Fibroblast of mammary gland (primary cell): ENCODE data around the gene ANKRD62.

Experiments used
- DNase-seq: peaks from one replicate; pipeline ENCODE4 v3.0.0-alpha.2; 2010; ENCODE audit warnings: low read depth
- H3K4me3 ChIP-seq: 2 replicates; pipeline ENCODE4 v1.5.1; 2011; ENCODE audit warnings: low read depth, mild to moderate bottlenecking, low read length, moderate library complexity; ENCODE audit not compliant: control insufficient read depth
- CTCF ChIP-seq: conservative IDR thresholded peaks from 2 replicates; pipeline ENCODE4 v1.5.1; 2011; ENCODE audit warnings: low read depth, low read length, inconsistent platforms; ENCODE audit not compliant: control insufficient read depth, insufficient read depth

ANKRD62 gene

GRCh38 chr18:12059334-12060181, 34.1 kb upstream of the ANKRD62 start:
- no peak for TF ChIP-seq CTCF
- no peak for DNase-seq
- no peak overlapping the region for H3K4me3 ChIP-seq

- DNase-seq, result no peak
- no peak overlapping the region for H3K4me3 ChIP-seq
- TF ChIP-seq CTCF, result no peak
Observed at GRCh38 chr18:12060182-12060870, 33.3 kb upstream of the ANKRD62 start.

GRCh38 chr18:12061685-12062084, 32.0 kb upstream of the ANKRD62 start:
- no peak overlapping the region for H3K4me3 ChIP-seq
- DNase-seq, result no peak
- TF ChIP-seq CTCF, result no peak

GRCh38 chr18:12062974-12063373, 30.7 kb upstream of the ANKRD62 start:
- H3K4me3 ChIP-seq, result no peak overlapping the region
- no peak for DNase-seq
- no peak for TF ChIP-seq CTCF

GRCh38 chr18:12064086-12064763, 29.4 kb upstream of the ANKRD62 start:
- no peak for TF ChIP-seq CTCF
- H3K4me3 ChIP-seq, result no peak overlapping the region
- no peak for DNase-seq

- H3K4me3 ChIP-seq, result no peak overlapping the region
- no peak for DNase-seq
- TF ChIP-seq CTCF, result no peak
Observed at GRCh38 chr18:12065397-12065796, 28.2 kb upstream of the ANKRD62 start.
